COLO668 (cell line): ENCODE data around the gene MAMDC2.

Experiments used
- DNase-seq: peaks from one replicate; lab custom pipeline; 2025; ENCODE audit not compliant: unreplicated experiment; lab: John Stamatoyannopoulos, UW

The MAMDC2 gene

GRCh38 chr9:70043689-70044489 lies at the start of gene MAMDC2:
TSS of gene MAMDC2 (plus strand) at chr9:70043848. CDS start at chr9:70044198, 350 bp downstream.
- DNase-seq: peak; percentile 45

GRCh38 chr9:69995846-69996245 lies 47.8 kb upstream of the MAMDC2 start:
- no peak for DNase-seq

- DNase-seq: no peak
Measured at GRCh38 chr9:69996967-69997366, 46.7 kb upstream of the MAMDC2 start.

GRCh38 chr9:69997524-69997923 lies 46.1 kb upstream of the MAMDC2 start:
- DNase-seq: no peak

GRCh38 chr9:69999315-69999714 lies 44.3 kb upstream of the MAMDC2 start:
- no peak for DNase-seq

- DNase-seq: no peak
Measured at GRCh38 chr9:70000469-70000868, 43.2 kb upstream of the MAMDC2 start.

GRCh38 chr9:70003901-70004714 lies 39.5 kb upstream of the MAMDC2 start:
- no peak for DNase-seq

GRCh38 chr9:70006306-70006705 lies 37.3 kb upstream of the MAMDC2 start:
- DNase-seq: no peak

- no peak for DNase-seq
Measured at GRCh38 chr9:70007831-70008230, 35.8 kb upstream of the MAMDC2 start.

- DNase-seq: no peak
Measured at GRCh38 chr9:70010015-70010414, 33.6 kb upstream of the MAMDC2 start.

- no peak for DNase-seq
Measured at GRCh38 chr9:70011366-70011765, 32.3 kb upstream of the MAMDC2 start.

GRCh38 chr9:70012569-70012968 lies 31.1 kb upstream of the MAMDC2 start:
- DNase-seq: no peak

- DNase-seq: peak; percentile 14
Measured at GRCh38 chr9:70013598-70014196, 30.0 kb upstream of the MAMDC2 start.

GRCh38 chr9:70015099-70015498 lies 28.5 kb upstream of the MAMDC2 start:
- DNase-seq: no peak

GRCh38 chr9:70020217-70020616 lies 23.4 kb upstream of the MAMDC2 start:
- DNase-seq: no peak

- DNase-seq: no peak
Measured at GRCh38 chr9:70020991-70021571, 22.6 kb upstream of the MAMDC2 start.

GRCh38 chr9:70028287-70028686 lies 15.4 kb upstream of the MAMDC2 start:
- DNase-seq: no peak

- no peak for DNase-seq
Measured at GRCh38 chr9:70030156-70030555, 13.5 kb upstream of the MAMDC2 start.

GRCh38 chr9:70031141-70031545 lies 12.5 kb upstream of the MAMDC2 start:
- no peak for DNase-seq

- DNase-seq: peak; percentile 35
Measured at GRCh38 chr9:70034271-70034711, 9.4 kb upstream of the MAMDC2 start.

- no peak for DNase-seq
Measured at GRCh38 chr9:70035691-70036090, 8.0 kb upstream of the MAMDC2 start.
